OCI-LY1 (cell line): Measurements from ENCODE around the gene MPP2.

Source experiments
- H2AFZ ChIP-seq: fragments of 200-600 bp; sonication (generic), shearing (Covaris generic); 2 replicates; pipeline ENCODE4 v1.6.0; 2014; ENCODE audit warnings: antibody characterized with exemption, mild to moderate bottlenecking, low read length
- H3F3A ChIP-seq: fragments of 200-600 bp; sonication (generic), shearing (Covaris generic); 2 replicates; pipeline ENCODE4 v1.6.0; 2014; ENCODE audit warnings: mild to moderate bottlenecking, antibody characterized with exemption, low read length, moderate library complexity; ENCODE audit not compliant: insufficient read depth
- H3K27ac ChIP-seq: fragments of 200-600 bp; sonication (generic); 2 replicates; pipeline ENCODE4 v1.5.1; 2014; ENCODE audit warnings: low read length, mixed run types, mild to moderate bottlenecking, low read depth; ENCODE audit not compliant: poor library complexity, severe bottlenecking
- H3K27me3 ChIP-seq: fragments of 200-600 bp; sonication (generic); 2 replicates; pipeline ENCODE4 v1.6.0; 2014; ENCODE audit warnings: antibody characterized with exemption, mild to moderate bottlenecking, low read length, moderate library complexity; ENCODE audit not compliant: insufficient read depth
- H3K36me3 ChIP-seq: fragments of 200-600 bp; sonication (generic); 2 replicates; pipeline ENCODE4 v1.6.1; 2014; ENCODE audit warnings: mild to moderate bottlenecking, antibody characterized with exemption, low read length, moderate library complexity, mixed read lengths; ENCODE audit not compliant: insufficient read depth
- H3K4me1 ChIP-seq: fragments of 200-600 bp; sonication (generic); 2 replicates; pipeline ENCODE4 v1.5.1; 2014; ENCODE audit warnings: mild to moderate bottlenecking, low read length, moderate library complexity; ENCODE audit not compliant: insufficient read depth, severe bottlenecking
- H3K4me2 ChIP-seq: fragments of 200-600 bp; sonication (generic), shearing (Covaris generic); 2 replicates; pipeline ENCODE4 v1.6.1; 2014; ENCODE audit warnings: low read length
- H3K4me3 ChIP-seq: fragments of 200-600 bp; sonication (generic); 2 replicates; pipeline ENCODE4 v1.5.1; 2014; ENCODE audit warnings: low read length, low read depth, mild to moderate bottlenecking, mixed read lengths; ENCODE audit not compliant: poor library complexity, severe bottlenecking
- H3K79me2 ChIP-seq: fragments of 200-600 bp; shearing (Covaris generic); 2 replicates; pipeline ENCODE4 v1.6.1; 2016; ENCODE audit warnings: mixed run types, low read length, mixed read lengths; ENCODE audit not compliant: insufficient read depth
- H3K9ac ChIP-seq: fragments of 200-600 bp; sonication (generic), shearing (Covaris generic); 2 replicates; pipeline ENCODE4 v1.6.1; 2014; ENCODE audit warnings: mild to moderate bottlenecking, low read length, mixed read lengths
- H3K9me2 ChIP-seq: fragments of 200-600 bp; sonication (generic), shearing (Covaris generic); 2 replicates; pipeline ENCODE4 v1.6.1; 2014; ENCODE audit warnings: low read depth, mild to moderate bottlenecking, low read length, mixed read lengths
- H3K9me3 ChIP-seq: fragments of 200-600 bp; shearing (Covaris generic); 2 replicates; pipeline ENCODE4 v1.6.1; 2014; ENCODE audit warnings: low read length, mixed read lengths
- H4K20me1 ChIP-seq: fragments of 200-600 bp; sonication (generic), shearing (Covaris generic); 2 replicates; pipeline ENCODE4 v1.6.0; 2016; ENCODE audit warnings: mild to moderate bottlenecking, low read length; ENCODE audit not compliant: insufficient read depth
- CTCF ChIP-seq: fragments of 200-600 bp; sonication (generic), shearing (Covaris generic); IDR thresholded peaks from 2 replicates; pipeline ENCODE4 v1.5.1; 2017; ENCODE audit warnings: mild to moderate bottlenecking, antibody characterized with exemption, low read length, moderate library complexity, mixed read lengths
- EZH2 ChIP-seq: fragments of 200-600 bp; sonication (generic), shearing (Covaris generic); IDR thresholded peaks from 2 replicates; pipeline ENCODE4 v1.8.0; 2017; ENCODE audit warnings: borderline replicate concordance, mixed run types, mild to moderate bottlenecking, antibody characterized with exemption, low read length, moderate library complexity, mixed read lengths

The MPP2 gene

GRCh38 chr17:43825567-43825966 lies 81.8 kb downstream of the MPP2 start:
- H3F3A ChIP-seq, result no peaks in the 10 kb centered on the region
- no peak overlapping the region for H2AFZ ChIP-seq
- no peaks in the 10 kb centered on the region for H3K9me2 ChIP-seq
- TF ChIP-seq CTCF, result no peak
- TF ChIP-seq EZH2, result no peak
- no peaks in the 10 kb centered on the region for H3K4me1 ChIP-seq
- no peak overlapping the region for H3K27ac ChIP-seq
- H3K36me3 ChIP-seq, result no peaks in the 10 kb centered on the region
- no peak overlapping the region for H3K4me2 ChIP-seq
- H3K9ac ChIP-seq, result no peak overlapping the region
- H3K9me3 ChIP-seq, result no peaks in the 10 kb centered on the region
- H4K20me1 ChIP-seq, result no peaks in the 10 kb centered on the region
- no peaks in the 10 kb centered on the region for H3K79me2 ChIP-seq
- no peak overlapping the region for H3K4me3 ChIP-seq
- peaks cover 13% of the 10 kb centered on the region for H3K27me3 ChIP-seq
